Activated CD8-positive, alpha-beta T cell treated with anti-CD3 and anti-CD28 coated beads, Interleukin-2, amount 10 ng/mL, durations not matched to agents 7 days and 5 days (primary cell): ENCODE measurements around the gene FCN2. TPM values are rescaled to one million over a fixed set of nuclear protein-coding genes. Genes with fewer than 3 reads are reported as not detected.
"Not testable (repeated sequence)": the region's sequence is repeated elsewhere in the genome, so short reads cannot be mapped to it uniquely, and the experiment has no call there.

Source experiments
- ATAC-seq: fragments of 150-1000 bp; cut with Tn5 transposase; one replicate; pipeline ENCODE4 v1.10.0; 2021; ENCODE audit warnings: moderate library complexity
- CTCF ChIA-PET: fragments of 350-600 bp; sonication (Branson Sonifier 250); formaldehyde crosslinking; loops from one replicate; lab custom pipeline; 2021; ENCODE audit warnings: antibody characterized with exemption; lab: Charles Lee
- POLR2A ChIA-PET: fragments of 350-600 bp; sonication (Branson Sonifier 250); formaldehyde crosslinking; loops from one replicate; lab custom pipeline; 2021; ENCODE audit warnings: antibody characterized with exemption; lab: Charles Lee
- DNase-seq: peaks from one replicate; pipeline ENCODE4 v3.0.0-alpha.2; 2020
- H3K27ac Mint-ChIP-seq: one replicate; pipeline ENCODE4 v1.8.0; 2021; ENCODE audit warnings: mild to moderate bottlenecking, mixed read lengths
- H3K27me3 Mint-ChIP-seq: one replicate; pipeline ENCODE4 v1.8.0; 2021; ENCODE audit warnings: low read depth, mixed read lengths
- H3K36me3 Mint-ChIP-seq: one replicate; pipeline ENCODE4 v1.8.0; 2021; ENCODE audit warnings: low read depth, mixed read lengths
- H3K4me1 Mint-ChIP-seq: one replicate; pipeline ENCODE4 v1.8.0; 2021; ENCODE audit warnings: low read depth, mixed read lengths
- H3K4me3 Mint-ChIP-seq: one replicate; pipeline ENCODE4 v1.8.0; 2021; ENCODE audit warnings: mild to moderate bottlenecking, mixed read lengths
- H3K9me3 Mint-ChIP-seq: one replicate; pipeline ENCODE4 v1.8.0; 2022; ENCODE audit warnings: mixed read lengths; ENCODE audit not compliant: insufficient read depth
- total RNA-seq, 2 experiments: library from RNA; stranded (reverse); gene quantifications; one replicate each; pipeline ENCODE4 v1.2.3, GENCODE V29; 2021

FCN2 gene
- total RNA-seq, 2 experiments from 2014 or later = not detected

DNA sequence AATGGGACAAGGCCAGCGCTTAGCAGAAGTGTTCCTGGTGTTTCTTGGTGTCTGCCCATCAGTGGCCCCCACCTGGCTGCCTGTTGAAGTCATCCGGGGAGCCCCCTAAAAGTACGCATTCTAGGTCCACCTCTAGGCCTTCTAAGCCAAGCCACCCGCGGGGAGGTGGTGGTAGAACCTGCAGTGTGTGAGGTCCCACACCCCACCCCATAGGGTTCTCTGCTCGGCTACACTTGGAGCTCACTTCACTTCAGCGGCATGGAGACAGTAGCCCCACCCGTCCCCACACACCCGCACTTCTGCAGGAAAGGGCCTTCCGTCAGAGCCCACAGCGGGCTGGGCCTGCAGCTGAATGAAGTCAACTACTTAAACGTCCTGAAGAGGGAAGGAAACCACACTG, 29.6 kb upstream of the FCN2 start:
- H3K4me3 Mint-ChIP-seq = no peak overlapping the region
- no peak overlapping the region for H3K27ac Mint-ChIP-seq
- no peaks in the 10 kb centered on the region for H3K9me3 Mint-ChIP-seq
- no peaks in the 10 kb centered on the region for H3K4me1 Mint-ChIP-seq
- no peaks in the 10 kb centered on the region for H3K27me3 Mint-ChIP-seq
- CTCF ChIA-PET = no interaction called here
- no peak for ATAC-seq
- no peaks in the 10 kb centered on the region for H3K36me3 Mint-ChIP-seq
- POLR2A ChIA-PET = no interaction called here
- DNase-seq = no peak

DNA sequence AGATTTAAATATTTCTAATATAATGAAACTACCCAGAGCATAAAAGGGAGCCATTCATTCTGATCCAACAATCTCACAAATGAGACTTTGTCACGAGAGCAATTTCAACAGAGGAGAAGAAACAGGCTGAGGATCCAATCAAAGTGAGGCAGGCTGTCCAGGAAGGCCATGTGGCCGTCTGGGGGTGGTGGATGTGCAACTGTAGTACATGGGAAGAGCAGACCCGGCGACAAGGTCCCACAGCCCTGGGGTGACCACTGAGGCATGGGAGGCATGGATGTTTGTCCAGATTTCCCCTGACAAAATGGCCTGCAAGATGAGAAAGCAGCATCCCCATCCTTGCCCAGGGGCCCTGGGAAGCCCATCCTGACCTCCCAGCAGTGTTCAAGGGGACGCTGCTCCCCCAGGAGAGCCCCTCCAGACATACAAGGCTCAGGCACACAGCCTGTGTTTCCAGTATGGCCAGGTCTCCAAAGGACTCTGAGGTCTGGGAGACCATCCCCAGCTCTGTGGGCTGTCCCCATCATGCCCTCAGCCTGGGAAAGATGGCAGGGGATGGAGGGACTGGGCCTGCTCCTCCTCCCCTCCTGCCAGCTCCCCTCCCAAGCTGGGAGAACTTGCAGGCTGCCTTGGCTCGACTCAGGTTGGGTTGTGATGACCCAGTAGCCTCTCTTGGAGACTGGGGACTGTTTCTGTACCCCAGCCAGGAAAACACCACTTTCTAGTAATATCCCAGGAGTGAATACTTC, 27.5 kb upstream of the FCN2 start:
- H3K27ac Mint-ChIP-seq = no peak overlapping the region
- CTCF ChIA-PET = no interaction called here
- DNase-seq = no peak
- no peaks in the 10 kb centered on the region for H3K9me3 Mint-ChIP-seq
- no peaks in the 10 kb centered on the region for H3K4me1 Mint-ChIP-seq
- POLR2A ChIA-PET = no interaction called here
- H3K4me3 Mint-ChIP-seq = no peak overlapping the region
- no peak for ATAC-seq
- H3K27me3 Mint-ChIP-seq = no peaks in the 10 kb centered on the region
- no peaks in the 10 kb centered on the region for H3K36me3 Mint-ChIP-seq

DNA sequence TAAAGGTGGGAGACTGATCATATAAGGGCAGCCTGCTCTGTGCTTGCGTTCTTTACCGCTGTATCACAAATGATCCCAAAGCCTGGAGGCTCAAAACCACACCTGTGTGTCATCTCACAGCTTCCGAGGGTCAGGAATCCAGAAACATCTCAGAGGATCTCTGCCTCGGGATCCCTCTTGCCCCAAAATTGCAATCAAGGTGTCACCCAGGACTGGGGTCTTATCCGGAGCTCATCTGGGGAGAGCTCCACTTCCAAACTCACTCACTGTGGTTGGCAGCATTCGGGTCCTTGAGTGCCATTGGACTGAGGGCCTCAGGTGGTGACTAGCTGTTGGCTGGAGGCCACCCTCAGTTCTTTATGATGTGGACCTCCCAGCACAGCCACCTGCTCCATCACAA, 26.7 kb upstream of the FCN2 start:
- ChIA-PET POLR2A (no interaction called here), CTCF (no interaction called here)
- Mint-ChIP-seq H3K27ac (no peak overlapping the region), H3K27me3 (no peaks in the 10 kb centered on the region), H3K36me3 (no peaks in the 10 kb centered on the region), H3K9me3 (no peaks in the 10 kb centered on the region), H3K4me1 (no peaks in the 10 kb centered on the region), H3K4me3 (no peak overlapping the region)
- DNase-seq (no peak), ATAC-seq (no peak)

DNA sequence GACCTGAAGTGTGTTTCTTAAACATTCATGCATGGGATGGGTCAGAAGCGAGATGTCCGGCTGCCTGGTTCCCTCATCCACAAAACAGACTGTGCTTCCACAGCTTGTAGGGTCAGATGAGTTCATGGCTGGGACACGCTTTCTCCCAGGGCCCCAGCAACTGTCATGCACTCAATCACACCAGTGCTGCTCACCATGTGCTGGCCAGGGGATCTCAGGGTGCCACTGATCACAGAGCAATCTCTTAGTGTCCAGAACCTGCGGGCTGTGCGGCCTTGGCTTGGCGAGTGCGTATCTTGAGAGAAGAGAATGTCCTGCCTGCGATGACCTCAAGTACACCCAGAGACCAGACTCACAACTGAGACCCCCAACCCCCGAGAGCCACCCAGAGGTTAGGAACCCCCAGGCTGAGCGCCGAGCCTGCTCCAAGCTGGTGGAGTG, 26.0 kb upstream of the FCN2 start:
- Mint-ChIP-seq H3K4me3 (no peak overlapping the region), H3K9me3 (no peaks in the 10 kb centered on the region), H3K27ac (no peak overlapping the region), H3K36me3 (no peaks in the 10 kb centered on the region), H3K4me1 (no peaks in the 10 kb centered on the region), H3K27me3 (no peaks in the 10 kb centered on the region)
- ChIA-PET POLR2A (no interaction called here), CTCF (no interaction called here)
- ATAC-seq (no peak), DNase-seq (no peak)

DNA sequence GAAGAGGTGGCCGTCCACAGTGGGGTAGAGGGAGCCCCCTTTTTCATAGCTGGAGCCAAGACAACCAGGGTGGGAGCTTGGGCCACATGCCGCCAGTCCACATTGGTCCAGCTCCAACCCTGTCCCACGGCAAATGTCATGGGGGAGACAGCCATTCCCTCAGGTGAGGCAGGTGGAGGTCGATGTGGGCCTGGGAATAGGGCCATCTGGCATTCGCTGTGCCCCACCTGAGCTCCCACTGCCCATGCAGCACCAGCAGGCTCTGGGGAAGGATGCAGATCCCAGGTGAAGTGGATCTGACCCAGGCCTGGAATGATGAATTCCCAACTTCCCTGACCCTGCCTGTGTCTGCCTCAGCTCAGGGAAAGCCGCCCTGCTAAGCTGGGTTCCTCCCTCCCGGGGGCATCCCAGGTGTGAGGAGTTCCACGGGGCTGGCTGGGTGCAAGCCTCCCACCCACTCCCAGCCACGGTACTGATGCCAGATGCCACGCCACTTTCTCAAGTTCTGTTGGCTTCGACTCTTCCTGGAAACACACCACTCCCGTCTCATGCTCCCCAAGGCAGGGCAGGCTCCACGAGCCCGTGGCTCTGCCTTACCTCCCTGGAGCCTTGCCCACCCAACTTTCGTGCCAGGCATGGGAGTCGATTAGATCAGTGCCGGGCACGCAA, 25.2 kb upstream of the FCN2 start:
- CTCF ChIA-PET = no interaction called here
- Mint-ChIP-seq H3K9me3 (no peaks in the 10 kb centered on the region), H3K27ac (no peak overlapping the region), H3K4me3 (no peak overlapping the region), H3K36me3 (no peaks in the 10 kb centered on the region), H3K4me1 (no peaks in the 10 kb centered on the region), H3K27me3 (no peaks in the 10 kb centered on the region)
- no peak for ATAC-seq
- POLR2A ChIA-PET = no interaction called here
- DNase-seq = no peak

DNA sequence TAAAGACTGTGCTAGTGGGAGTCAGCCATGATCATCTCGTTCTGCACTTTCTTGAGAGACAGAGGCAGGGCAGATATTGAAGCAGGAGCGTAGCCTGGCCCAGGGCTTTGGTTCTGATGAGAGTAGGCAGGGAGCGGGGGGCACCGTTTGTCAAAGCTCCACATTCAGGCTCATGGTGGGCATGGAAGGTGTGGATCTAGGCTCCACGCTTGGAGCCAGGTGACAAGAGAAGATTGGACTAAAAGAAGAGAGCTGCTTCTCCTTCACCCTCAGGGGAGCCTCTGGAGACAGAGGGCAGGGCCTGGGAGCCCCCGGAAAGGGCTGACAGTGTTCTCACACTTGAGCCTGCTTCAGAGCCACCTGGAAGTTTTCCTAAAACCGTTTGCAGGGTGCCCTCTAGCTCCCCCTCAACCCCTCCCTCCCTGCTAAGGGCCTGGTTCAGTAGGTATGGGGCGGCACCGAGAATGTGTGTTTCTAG, 24.7 kb upstream of the FCN2 start:
- H3K9me3 Mint-ChIP-seq = no peaks in the 10 kb centered on the region
- POLR2A ChIA-PET = no interaction called here
- CTCF ChIA-PET = no interaction called here
- no peak for DNase-seq
- H3K27ac Mint-ChIP-seq = no peak overlapping the region
- H3K27me3 Mint-ChIP-seq = no peaks in the 10 kb centered on the region
- no peaks in the 10 kb centered on the region for H3K36me3 Mint-ChIP-seq
- ATAC-seq = no peak
- no peak overlapping the region for H3K4me3 Mint-ChIP-seq
- no peaks in the 10 kb centered on the region for H3K4me1 Mint-ChIP-seq

DNA sequence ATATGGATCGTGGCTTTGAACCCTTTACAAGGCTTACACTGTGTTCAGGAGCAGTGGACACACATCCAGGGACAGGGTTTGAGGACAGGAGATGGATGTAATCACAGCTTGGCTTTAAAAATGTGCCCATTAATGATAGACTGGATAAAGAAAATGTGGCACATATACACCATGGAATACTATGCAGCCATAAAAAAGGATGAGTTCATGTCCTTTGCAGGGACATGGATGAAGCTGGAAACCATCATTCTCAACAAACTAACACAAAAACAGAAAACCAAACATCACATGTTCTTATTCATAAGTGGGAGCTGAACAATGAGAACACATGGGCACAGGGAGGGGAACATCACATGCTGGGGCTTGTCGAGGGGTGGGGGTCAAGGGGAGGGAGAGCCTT, 23.2 kb upstream of the FCN2 start:
- DNase-seq, H3K27ac Mint-ChIP-seq, H3K27me3 Mint-ChIP-seq, POLR2A ChIA-PET, H3K4me3 Mint-ChIP-seq, H3K4me1 Mint-ChIP-seq, CTCF ChIA-PET, ATAC-seq, H3K36me3 Mint-ChIP-seq, H3K9me3 Mint-ChIP-seq: not testable (repeated sequence)

DNA sequence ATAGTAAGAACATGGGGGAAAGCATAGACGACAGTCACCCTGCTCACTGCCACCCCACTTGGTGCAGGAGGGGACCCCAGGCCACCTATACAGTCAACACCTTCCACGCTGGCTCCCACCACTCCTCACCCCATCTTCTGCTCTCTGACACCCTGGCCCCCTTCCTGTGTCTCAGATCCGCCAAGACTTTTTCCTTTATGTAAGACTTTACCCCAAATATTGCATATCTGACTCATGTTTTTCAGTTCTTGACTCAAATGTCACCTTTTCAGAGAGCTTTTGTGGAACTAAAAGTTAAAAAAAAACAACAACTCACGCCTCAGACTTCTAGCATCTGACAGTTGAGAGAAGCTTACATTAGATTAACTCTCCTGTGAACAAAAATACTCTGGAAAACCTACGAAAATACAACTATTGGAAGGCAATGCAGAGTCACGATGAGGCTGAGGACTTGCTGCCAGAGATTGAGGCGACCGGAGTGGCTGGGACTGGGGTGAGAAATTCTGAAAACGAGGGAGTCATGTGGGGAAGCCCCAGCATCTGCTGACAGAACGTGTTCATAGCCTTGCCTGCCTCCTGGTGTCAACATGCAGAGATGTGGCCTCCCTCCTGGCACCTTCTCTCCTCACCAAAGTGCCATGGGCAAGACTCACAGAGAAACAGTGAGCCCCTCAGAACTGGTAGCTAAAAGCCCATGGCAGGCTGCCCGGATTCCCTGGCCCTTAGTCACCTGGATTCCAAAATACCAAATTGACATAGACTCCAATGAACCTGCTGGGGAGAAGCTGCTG, 22.4 kb upstream of the FCN2 start:
- POLR2A ChIA-PET = no interaction called here
- H3K4me3 Mint-ChIP-seq = no peak overlapping the region
- DNase-seq = no peak

DNA sequence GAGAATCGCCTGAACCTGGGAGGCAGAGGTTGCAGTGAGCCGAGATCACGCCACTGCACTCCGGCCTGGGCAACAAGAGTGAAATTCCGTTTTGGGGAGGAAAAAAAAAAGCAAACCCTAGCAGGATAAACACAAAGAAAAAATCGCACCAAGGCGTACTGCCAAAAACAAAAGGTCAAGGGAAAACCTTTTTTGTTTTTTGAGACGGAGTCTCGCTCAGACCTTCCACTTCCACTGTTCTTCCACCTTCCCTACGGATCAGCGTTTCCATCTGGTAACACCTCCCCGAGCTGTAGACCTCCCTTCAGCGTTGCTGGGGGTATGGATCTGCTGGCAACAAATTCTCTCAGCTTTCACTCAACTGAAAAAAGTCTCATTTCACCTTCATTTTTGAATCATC, 20.1 kb upstream of the FCN2 start:
- POLR2A ChIA-PET = no interaction called here
- Mint-ChIP-seq H3K4me1 (no peaks in the 10 kb centered on the region), H3K36me3 (no peaks in the 10 kb centered on the region), H3K27me3 (no peaks in the 10 kb centered on the region), H3K27ac (no peak overlapping the region), H3K9me3 (no peaks in the 10 kb centered on the region), H3K4me3 (no peak overlapping the region)
- ATAC-seq (no peak), DNase-seq (no peak)
- CTCF ChIA-PET = no interaction called here

More for the DNA sequence above, 22.4 kb upstream of the FCN2 start:
- Mint-ChIP-seq H3K27me3 (no peaks in the 10 kb centered on the region), H3K4me1 (no peaks in the 10 kb centered on the region), H3K27ac (no peak overlapping the region), H3K9me3 (no peaks in the 10 kb centered on the region), H3K36me3 (no peaks in the 10 kb centered on the region)
- ATAC-seq = no peak
- CTCF ChIA-PET = interaction anchor here (0.8 kb wide), 1 partner anchor 160 kb away, joined by 3 read pairs; no protein-coding TSS in a partner anchor

DNA sequence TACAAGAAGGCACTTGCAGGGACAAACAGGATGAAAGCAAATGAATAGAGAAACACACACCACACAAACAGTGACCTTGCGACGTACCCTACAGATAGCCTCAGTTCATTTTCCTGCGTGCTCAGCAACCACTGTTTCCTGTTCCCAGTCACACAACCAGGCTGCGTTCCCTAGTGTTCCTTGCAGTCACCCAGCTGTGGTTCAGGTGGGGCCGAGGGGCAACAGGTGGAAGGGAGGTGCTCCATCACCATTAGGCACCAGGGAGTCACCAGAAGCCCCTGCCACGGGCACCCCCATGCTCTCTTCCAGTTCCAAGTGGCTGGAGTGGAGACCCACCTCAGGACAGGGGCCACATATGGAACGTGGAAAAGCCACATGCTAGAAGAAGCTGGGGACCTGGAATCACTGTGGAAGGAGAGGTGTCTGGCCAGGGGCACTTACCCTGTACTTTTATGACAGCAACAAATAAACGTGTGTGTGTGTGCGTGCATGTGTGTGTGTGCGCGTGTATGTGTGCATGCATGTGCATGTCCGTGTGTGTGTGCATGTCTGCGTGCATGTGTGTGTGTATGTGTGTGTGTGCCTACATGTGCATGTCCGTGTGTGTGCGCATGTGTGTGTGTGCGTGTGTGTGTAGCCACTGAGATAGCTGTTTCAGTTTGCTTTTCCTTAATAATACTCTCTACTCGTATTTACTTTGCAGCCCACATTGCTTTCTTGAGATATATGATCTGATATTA, 18.8 kb upstream of the FCN2 start:
- DNase-seq = no peak
- ChIA-PET POLR2A (no interaction called here), CTCF (no interaction called here)
- no peaks in the 10 kb centered on the region for H3K27me3 Mint-ChIP-seq
- no peak overlapping the region for H3K27ac Mint-ChIP-seq
- no peaks in the 10 kb centered on the region for H3K9me3 Mint-ChIP-seq
- H3K4me1 Mint-ChIP-seq = no peaks in the 10 kb centered on the region
- H3K4me3 Mint-ChIP-seq = no peak overlapping the region
- ATAC-seq = no peak
- no peaks in the 10 kb centered on the region for H3K36me3 Mint-ChIP-seq

DNA sequence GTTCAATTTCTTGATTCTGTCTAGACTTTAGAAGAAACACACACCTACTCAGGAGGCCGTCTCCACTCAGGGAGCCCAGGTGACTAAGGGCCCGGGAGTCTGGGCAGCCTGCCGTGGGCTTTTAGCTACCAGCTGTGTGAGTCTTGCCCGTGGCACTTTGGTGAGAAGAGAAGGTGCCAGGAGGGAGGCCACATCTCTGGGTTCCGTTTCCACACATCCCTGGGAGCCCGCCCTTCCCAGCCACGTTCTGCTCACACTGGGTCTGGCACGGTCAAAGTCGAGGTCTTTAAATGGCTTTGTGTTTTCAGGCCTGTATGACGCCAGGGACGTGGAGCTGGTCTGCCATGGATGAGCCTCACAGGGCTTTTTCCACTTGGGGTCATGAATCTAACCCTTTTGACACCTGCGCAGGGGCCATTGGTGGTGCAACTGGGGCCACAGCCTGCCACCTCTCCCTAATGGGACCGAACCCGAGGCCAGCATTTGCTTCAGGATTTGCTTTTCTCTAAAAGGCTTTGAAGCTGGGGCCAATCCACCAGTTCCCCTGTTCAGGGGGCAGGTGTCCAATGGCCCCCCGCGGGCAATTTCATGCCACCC, 17.2 kb upstream of the FCN2 start:
- H3K9me3 Mint-ChIP-seq = no peaks in the 10 kb centered on the region
- ChIA-PET POLR2A (no interaction called here), CTCF (no interaction called here)
- H3K4me3 Mint-ChIP-seq = no peak overlapping the region
- H3K27me3 Mint-ChIP-seq = no peaks in the 10 kb centered on the region
- no peaks in the 10 kb centered on the region for H3K4me1 Mint-ChIP-seq
- DNase-seq = no peak
- no peaks in the 10 kb centered on the region for H3K36me3 Mint-ChIP-seq
- no peak for ATAC-seq
- no peak overlapping the region for H3K27ac Mint-ChIP-seq
